Pulmonary artery endothelial cell (primary cell): ENCODE results near the gene DPH2. TPM values are rescaled to one million over a fixed set of nuclear protein-coding genes. Genes with fewer than 3 reads are reported as not detected.

Source experiments
- total RNA-seq: library from RNA; depleted of rRNA; stranded (reverse); fragments of >200 nt; gene quantifications from 2 replicates; pipeline ENCODE4 v1.2.3, GENCODE V29; 2014

The DPH2 gene
- total RNA-seq, 1 donor from 2014 or later: 25.9 TPM

Other genes starting within 250 kb of the DPH2 start
- gene ARTN, start 36.2 kb upstream of the DPH2 start, total RNA-seq: not detected in 2 replicates
- 8.6 and 17.6 TPM in 2 replicates for gene IPO13, start 23.1 kb upstream of the DPH2 start, total RNA-seq
- 96.9 and 107 TPM in 2 replicates for gene ATP6V0B, start 5.0 kb downstream of the DPH2 start, total RNA-seq
- gene B4GALT2, start 9.2 kb downstream of the DPH2 start, total RNA-seq: 75.5 and 100 TPM in 2 replicates
- gene CCDC24, start 21.6 kb downstream of the DPH2 start, total RNA-seq: 2.1 and 2.8 TPM in 2 replicates
- gene SLC6A9, start 61.5 kb downstream of the DPH2 start, total RNA-seq: 0.40 and 0.60 TPM in 2 replicates
- not detected in 2 replicates for gene KLF17, start 148.8 kb downstream of the DPH2 start, total RNA-seq
- gene KLF18, start 171.6 kb downstream of the DPH2 start, total RNA-seq: not detected in 2 replicates
- gene DMAP1, start 243.5 kb downstream of the DPH2 start, total RNA-seq: 30.9 and 34.8 TPM in 2 replicates